ENCODE results near the gene CFAP68. TPM values are rescaled to one million over a fixed set of nuclear protein-coding genes. Genes with fewer than 3 reads are reported as not detected.

Gene CFAP68
- total RNA-seq, 1 experiment from 2014 or later, result 23.4 TPM

DNA sequence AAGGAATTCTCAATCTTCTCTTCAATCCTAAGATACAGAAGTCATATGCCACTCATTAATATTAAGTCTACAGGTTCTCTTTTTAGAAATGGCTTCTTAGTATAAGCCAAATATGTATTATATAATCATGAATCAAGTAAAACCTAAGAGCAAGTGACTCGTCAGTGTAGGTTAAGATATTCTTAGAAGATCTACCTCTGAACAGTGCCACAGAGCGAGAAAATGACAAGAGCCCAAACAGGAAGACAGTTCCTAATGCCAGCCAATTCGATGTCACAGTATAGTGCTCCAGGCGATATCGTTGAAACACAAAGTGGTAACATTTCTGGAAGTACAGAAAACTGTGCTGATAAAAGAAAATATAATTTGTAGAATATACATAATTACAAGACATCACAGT, 41.3 kb upstream of the CFAP68 start:
- H2AFZ ChIP-seq (ENCODE audit: low read length), result no peak overlapping the region
- TF ChIP-seq, protein P1, sequence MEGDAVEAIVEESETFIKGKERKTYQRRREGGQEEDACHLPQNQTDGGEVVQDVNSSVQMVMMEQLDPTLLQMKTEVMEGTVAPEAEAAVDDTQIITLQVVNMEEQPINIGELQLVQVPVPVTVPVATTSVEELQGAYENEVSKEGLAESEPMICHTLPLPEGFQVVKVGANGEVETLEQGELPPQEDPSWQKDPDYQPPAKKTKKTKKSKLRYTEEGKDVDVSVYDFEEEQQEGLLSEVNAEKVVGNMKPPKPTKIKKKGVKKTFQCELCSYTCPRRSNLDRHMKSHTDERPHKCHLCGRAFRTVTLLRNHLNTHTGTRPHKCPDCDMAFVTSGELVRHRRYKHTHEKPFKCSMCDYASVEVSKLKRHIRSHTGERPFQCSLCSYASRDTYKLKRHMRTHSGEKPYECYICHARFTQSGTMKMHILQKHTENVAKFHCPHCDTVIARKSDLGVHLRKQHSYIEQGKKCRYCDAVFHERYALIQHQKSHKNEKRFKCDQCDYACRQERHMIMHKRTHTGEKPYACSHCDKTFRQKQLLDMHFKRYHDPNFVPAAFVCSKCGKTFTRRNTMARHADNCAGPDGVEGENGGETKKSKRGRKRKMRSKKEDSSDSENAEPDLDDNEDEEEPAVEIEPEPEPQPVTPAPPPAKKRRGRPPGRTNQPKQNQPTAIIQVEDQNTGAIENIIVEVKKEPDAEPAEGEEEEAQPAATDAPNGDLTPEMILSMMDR (conservative IDR thresholded peaks at IDR 0.05), result no peak
- no peak for DNase-seq
- peaks cover 0 to 15% (median 4%) of the 10 kb centered on the region in 3 experiments; a peak in 3 of 7 replicates for H3K36me3 Mint-ChIP-seq (ENCODE audit: insufficient read depth in 1 of 3, low read depth in 3 of 3)
- H3K23me2 ChIP-seq (ENCODE audit: insufficient read length, low read depth, low read length, poor library complexity, severe bottlenecking), result no peaks in the 10 kb centered on the region
- H3K23ac ChIP-seq (ENCODE audit: insufficient read length, low read depth, low read length), result no peak overlapping the region
- H3K79me1 ChIP-seq (ENCODE audit: insufficient read depth, low read depth, low read length, poor library complexity, severe bottlenecking), result no peaks in the 10 kb centered on the region
- H3K18ac ChIP-seq (ENCODE audit: insufficient read length, low read depth, low read length), result no peak overlapping the region
- no peak overlapping the region for H2BK15ac ChIP-seq (ENCODE audit: low read depth, low read length)
- H3K4me1 Mint-ChIP-seq, result peaks cover 17 to 19% of the 10 kb centered on the region in 2 experiments
- no peak overlapping the region for H3K4me3 Mint-ChIP-seq
- H2BK5ac ChIP-seq (ENCODE audit: insufficient read length, low read length), result no peak overlapping the region
- H4K8ac ChIP-seq (replicated peaks; ENCODE audit: insufficient read length, low read depth, low read length), result no peak overlapping the region
- no peak overlapping the region for H2AK5ac ChIP-seq (ENCODE audit: insufficient read length, low read length)
- no peak overlapping the region for H2BK12ac ChIP-seq (ENCODE audit: insufficient read length, low read depth, low read length)
- H3K79me2 ChIP-seq (ENCODE audit: insufficient read depth, low read length), result no peaks in the 10 kb centered on the region
- no peaks in the 10 kb centered on the region for H3K9me3 ChIP-seq (ENCODE audit: control insufficient read depth, low read depth, low read length)
- no peak overlapping the region for H3K56ac ChIP-seq (ENCODE audit: insufficient read length, low read depth, low read length)
- H2BK20ac ChIP-seq (ENCODE audit: low read depth, low read length, poor library complexity, severe bottlenecking), result no peak overlapping the region
- no peak overlapping the region for H2BK120ac ChIP-seq (ENCODE audit: low read depth, low read length, poor library complexity, severe bottlenecking)
- H4K5ac ChIP-seq (ENCODE audit: insufficient read length, low read depth, low read length), result no peak overlapping the region
- H3K27me3 Mint-ChIP-seq (ENCODE audit: low read depth), result no peaks in the 10 kb centered on the region
- no peak overlapping the region for H3K27ac ChIP-seq (ENCODE audit: insufficient read length, low read depth, low read length)
- H4K91ac ChIP-seq (ENCODE audit: insufficient read length, low read depth, low read length), result no peak overlapping the region
- H3K4ac ChIP-seq (ENCODE audit: low read depth, low read length), result no peak overlapping the region
- H3K27ac Mint-ChIP-seq, result no peak overlapping the region
- no peaks in the 10 kb centered on the region; the same call in 1 of the 2 replicates for H3K4me1 ChIP-seq (ENCODE audit: insufficient read depth, low read length)
- no peak overlapping the region for H3K14ac ChIP-seq (ENCODE audit: insufficient read depth, low read length)
- H4K20me1 ChIP-seq (ENCODE audit: control insufficient read depth, insufficient read depth, insufficient read length), result no peaks in the 10 kb centered on the region
- no peak overlapping the region for H3K9ac ChIP-seq (ENCODE audit: extremely low read depth, insufficient read length, low read length)
- H3K4me2 ChIP-seq (ENCODE audit: insufficient read depth, insufficient read length, low read length), result no peak overlapping the region
- H3K9me3 Mint-ChIP-seq, result no peaks in the 10 kb centered on the region
- no peak overlapping the region for H3T11ph ChIP-seq (ENCODE audit: low read length)
- no peaks in the 10 kb centered on the region for H3K27me3 ChIP-seq (ENCODE audit: insufficient read depth, low read length)
- WGBS (ENCODE audit: extremely low coverage, insufficient read length, low lambda C conversion rate), result no CpG with 5 or more reads among the region's 5 CpGs

All from H9 (cell line).